RKO (cell line): Measurements from ENCODE around the gene PTGIR.

ENCODE experiments used
- DNase-seq: peaks from one replicate; pipeline ENCODE4 v3.0.0-alpha.2; 2016; ENCODE audit warnings: low spot score

The PTGIR gene, protein sequence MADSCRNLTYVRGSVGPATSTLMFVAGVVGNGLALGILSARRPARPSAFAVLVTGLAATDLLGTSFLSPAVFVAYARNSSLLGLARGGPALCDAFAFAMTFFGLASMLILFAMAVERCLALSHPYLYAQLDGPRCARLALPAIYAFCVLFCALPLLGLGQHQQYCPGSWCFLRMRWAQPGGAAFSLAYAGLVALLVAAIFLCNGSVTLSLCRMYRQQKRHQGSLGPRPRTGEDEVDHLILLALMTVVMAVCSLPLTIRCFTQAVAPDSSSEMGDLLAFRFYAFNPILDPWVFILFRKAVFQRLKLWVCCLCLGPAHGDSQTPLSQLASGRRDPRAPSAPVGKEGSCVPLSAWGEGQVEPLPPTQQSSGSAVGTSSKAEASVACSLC

DNA sequence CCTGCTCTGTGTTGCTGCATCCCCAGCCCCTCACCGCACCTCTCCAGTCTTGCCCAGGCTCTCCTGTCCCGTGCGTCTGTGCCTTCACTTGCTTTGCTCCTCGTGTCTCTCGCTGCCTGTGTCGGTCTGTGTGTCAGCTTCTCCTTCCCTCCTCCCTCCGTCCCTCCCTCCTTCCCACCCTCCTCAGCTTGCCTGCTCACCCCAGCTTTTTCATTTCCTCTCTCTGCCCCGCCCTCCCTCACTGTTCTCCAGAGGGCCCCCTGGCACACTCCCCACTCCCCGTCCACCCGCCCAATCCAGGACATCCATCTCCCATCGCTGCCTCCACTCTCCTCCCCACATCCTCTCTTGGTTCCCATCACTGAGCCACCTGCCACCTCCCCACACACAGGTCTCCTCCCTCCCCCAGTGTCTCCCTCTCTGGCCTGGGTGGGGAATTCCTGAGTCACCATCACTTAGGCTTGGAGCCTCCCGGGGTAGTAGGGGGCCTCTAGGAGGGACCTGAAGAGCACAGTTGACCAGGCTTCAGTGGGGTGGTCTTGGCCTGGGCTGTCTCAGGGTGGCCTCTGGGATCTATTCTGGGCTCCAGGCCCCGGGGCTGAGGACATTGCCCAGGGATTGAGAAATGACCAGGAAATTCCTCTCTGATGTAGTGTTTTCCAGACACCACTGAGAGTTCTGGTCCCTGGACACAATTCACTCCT, at the start of gene PTGIR:
PTGIR (minus strand) TSS at position 132 of the 704 bp plus-strand sequence. CDS start 864 bp downstream, outside the sequence.
- DNase-seq = no peak

DNA sequence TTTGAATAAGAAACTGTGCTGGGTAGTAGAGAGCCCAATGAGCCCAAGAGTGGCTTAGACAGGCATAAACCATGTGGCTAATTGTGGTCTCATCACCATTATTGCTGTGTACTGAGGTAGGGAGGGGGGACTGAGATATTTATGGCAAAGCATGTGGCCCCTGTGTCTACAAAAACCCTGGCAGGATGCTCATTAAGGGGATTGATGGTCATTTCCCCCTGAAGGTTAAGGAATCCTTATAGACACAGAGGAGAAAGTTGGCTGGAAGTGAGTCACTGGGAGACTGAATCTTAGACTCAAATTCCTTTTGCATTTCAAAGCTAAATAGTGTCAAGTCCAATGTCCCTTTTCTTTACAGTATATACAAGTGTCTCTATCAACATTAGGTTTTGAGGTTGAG, 45.9 kb upstream of the PTGIR start:
- DNase-seq = peak; percentile 28

DNA sequence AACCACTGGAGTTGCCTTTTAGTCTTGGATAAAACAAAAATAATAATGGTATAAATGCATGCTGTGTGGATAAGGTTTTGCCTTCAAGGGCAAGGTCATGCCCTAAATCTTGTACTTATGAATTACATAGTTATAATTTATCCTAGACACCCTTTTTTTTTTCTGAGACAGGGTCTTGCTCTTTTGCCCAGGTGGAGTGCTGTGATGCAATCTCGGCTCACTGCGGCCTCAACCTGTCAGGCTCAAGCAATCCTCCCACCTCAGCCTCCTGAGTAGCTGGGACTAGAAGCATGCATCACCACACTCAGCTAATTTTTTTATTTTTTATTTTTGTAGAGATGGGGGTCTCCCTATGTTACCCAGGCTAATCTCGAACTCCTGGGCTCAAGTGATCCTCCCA, 43.8 kb upstream of the PTGIR start:
- no peak for DNase-seq

DNA sequence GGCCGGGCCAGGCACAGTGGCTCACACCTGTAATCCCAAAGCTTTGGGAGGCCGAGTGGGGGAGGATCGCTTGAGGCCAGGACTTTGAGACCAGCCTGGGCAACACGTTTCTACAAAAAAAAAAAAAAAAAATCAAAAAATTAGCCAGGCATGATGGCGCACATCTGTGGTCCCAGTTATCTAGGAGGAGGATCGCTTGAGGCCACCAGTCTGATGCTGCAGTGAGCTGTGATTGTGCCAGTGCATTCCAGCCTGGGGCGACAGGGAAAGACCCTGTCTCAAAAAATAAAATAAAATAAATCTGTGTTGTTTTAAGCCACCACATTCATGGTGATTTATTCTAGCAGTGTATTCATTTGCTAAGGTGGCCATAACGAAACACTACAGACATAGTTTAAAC, 40.2 kb upstream of the PTGIR start:
- DNase-seq = no peak

DNA sequence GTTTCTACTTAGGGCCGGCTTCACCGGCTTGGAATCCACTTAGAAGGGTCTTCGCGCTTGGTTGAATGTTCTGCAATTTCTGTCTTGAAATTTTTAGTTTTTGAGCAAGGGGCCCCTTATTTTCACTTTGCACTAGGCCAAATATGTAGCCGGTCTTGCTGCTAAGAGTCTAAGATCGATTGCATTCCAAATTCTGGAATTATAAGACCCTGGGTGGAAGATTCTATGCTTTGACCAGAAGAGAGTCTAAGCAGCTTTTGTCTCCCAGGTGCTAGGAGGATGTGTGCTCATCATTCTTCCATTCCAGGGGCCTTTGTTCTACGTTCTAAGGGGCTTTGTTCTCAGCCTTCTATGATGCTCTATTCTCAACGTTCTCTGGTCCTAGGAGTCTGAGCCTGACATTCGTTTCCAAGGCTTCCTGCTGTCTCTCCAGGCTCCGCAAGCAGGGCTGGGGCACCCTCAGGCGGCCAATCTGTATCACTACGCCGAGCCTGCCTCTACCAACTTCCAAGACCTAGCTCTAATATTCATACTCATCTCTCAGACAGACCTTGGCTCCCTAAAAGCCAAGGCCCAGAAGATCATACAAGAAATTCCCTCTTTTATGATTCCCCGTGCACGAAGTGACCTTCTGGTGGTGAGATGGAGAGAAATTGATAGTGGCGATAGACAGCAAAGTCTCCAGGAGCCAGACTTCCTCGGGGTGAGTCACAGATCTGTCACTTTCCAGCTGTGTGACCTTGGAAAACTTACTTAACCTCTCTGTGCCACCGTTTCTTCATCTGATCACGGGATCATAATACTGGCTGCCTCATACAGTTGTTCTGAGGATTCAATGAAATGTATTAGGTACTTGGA, 37.1 kb upstream of the PTGIR start:
- peak; percentile 93 for DNase-seq

DNA sequence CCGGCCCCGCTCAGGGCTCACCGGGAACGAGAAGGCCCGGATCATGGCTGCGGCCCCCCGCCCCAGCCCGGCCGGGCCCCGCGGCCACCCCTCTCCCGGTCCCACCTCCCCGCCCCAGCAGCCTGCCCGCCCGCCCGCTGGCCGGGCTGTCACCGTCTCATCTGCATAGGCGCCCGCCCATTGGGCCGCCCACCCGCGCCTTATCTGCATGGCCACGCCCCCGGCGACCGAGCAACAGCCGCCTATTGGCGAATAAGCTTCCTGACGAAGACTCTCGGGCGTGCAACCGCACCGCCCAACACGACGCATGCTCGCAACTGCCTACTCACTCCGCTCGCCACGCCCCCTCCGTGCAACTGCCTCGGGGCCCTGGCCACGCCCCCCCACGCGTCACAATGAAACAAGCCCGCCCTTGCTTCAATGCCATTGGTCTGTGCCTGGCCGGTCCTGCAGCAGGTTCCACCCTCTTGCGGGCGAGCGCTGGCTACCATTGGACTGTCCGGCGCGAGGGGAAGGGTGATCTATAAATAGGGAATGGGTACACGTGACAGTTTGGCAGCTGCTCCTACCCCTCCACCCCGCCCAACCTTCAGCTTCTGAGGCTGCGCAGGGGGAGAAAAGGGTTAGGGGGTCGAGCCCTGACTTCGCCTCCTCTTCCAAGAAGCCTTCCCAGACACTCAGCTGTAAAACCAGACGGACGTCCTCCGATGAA, 36.3 kb upstream of the PTGIR start, which contains the start of gene DACT3:
DACT3 (minus strand) TSS at position 163 of the 712 bp plus-strand sequence; CDS start at position 45, 118 bp downstream.
- peak; percentile 100 for DNase-seq

DNA sequence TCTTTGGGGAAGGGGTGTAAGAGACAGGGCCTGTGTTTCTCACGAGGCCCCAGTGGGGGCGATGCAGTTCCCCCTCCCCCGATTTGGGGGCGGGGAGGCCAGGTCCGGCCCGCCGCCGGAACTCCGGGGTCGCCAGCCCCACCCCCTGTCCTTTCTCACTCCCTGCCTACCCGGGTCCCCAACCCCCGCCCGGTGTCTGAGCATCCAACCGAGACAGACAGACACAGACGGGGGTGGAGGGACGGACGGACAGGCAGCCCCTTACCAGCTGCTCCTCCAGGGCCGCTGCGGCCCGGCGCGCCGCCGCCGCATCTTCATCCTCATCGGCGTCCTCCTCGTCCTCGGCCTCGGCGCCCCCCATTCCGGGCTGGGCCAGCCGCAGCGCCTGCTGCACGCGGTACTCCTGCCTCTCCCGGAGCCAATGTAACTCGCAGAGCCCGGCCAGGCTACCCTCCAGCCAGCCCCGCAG, 35.7 kb upstream of the PTGIR start:
- peak; percentile 21 for DNase-seq

DNA sequence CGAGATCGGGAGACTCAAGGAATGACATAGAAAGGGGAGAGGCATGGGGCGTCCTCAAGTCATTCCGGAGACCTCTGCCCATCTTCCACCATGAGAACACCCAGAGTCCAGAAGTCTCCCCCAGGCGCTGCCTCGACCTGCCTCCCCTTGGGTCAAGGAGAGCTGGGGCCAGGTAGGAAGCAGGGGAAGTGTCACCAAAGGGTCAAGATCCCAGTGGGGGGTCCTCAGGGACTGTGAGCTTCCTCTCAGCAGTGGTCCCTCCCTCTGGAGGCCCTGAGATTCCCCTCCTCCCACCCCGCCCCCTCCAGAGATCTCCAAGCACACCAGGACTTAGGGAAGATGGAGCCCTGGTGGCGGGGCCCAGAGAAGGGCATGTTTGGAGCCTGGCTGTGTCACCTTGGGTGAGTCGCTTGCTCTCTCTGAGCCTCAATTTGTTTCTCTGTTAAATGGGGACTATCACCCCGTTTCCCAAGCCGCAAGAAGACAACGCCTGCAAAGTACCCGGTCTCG, 35.2 kb upstream of the PTGIR start:
- DNase-seq = peak; percentile 35

DNA sequence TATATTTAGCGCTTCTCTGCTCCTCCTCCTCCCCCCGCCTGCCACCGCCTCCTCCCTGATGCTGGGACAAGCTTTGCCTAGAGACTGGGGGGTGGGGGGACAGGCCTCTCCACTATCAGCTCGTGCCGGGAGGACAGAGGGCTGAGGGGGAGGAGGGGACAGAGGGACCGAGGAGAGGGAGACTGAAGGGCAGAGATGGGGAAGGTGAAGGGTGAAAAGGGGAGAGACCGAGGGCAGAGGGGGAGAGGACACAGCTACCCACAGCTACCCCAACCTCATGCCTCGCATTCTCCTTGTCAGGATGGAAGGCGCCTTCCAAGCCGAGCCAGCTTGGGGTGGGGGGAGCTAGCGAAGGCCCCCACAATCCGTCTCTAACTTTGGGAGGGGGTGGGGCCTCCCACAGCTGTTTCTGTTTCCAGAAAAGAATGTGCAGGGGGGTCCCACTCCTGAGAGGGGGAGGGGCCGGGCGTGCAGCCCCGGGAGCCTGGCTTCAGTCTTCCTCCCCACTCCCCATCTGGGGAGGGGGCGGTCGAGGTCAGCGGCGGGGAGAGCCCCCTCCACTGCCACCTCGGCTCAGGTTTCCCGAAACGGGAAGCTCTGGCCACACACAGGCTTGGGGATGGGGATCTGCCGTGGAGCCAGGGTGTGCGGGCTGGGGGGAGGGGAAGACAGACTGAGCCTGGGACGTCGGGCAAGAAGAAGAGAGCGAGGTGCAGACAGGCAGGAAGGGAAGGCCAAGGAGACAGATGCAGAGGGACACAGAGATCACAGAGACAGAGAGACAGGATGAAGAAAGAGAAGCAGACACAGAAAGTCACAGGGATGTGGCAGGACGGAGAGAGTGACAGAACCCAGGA, 34.5 kb upstream of the PTGIR start:
- DNase-seq = no peak

DNA sequence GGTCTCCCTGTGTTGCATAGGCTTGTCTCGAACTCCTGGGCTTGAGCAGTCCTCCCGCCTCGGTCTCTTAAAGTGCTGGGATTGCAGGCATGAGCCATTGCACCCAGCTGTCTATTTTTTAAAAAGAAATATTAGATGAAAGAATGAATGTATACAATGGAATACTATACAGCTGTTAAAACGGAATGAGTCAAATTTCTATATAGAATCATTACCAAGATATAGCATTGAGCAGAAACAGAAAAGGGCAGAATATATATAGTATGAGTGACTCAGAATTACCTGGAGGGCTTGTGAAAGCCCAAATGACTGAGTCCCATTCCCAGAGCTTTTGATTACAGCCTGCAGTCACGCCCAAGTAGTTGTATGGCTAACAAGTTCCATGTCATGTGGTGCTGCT, 31.7 kb upstream of the PTGIR start:
- no peak for DNase-seq

DNA sequence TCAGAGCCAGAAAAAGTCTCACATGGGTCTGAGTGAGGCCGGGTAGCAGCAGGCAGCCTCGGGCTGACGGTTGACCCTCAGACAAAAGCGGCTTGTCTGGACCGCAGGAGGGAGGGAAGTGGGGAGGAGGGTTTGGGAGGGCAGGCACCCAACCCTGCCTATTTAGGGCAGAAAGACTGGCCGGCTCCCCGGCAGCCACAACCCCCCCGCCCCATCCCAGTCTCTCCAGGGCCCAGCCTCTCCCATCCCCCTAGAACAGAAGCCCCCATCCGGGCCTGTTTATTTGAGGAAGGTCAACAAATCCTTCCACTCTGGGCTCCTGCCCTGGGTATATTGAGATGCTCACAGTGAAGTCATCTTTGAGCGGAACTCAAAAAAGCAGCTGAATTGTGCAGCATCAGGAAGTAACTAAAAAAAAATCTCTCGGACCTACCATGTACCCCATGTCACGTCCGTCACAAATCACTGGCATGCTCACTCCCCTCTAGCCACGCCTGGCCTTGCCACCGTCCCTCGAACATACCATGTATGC, 29.8 kb upstream of the PTGIR start:
- DNase-seq = no peak

DNA sequence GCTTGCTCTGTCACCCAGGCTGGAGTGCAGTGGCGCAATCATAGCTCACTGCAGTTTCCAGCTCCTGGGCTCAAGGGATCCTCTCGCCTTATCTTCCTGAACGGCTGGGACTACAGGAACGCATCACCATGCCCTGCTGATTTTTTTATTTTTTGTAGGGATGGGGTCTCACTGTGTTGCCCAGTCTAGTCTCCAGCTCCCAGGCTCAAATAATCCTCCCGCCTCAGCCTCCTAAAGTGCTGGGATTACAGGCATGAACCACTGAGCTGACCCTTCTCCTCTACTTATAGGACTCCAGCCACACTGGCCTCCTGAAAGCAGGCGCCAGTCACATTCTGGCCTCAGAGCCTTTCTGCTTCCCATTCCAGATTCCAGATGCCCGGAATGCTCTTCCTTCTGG, 25.6 kb upstream of the PTGIR start:
- DNase-seq = no peak

DNA sequence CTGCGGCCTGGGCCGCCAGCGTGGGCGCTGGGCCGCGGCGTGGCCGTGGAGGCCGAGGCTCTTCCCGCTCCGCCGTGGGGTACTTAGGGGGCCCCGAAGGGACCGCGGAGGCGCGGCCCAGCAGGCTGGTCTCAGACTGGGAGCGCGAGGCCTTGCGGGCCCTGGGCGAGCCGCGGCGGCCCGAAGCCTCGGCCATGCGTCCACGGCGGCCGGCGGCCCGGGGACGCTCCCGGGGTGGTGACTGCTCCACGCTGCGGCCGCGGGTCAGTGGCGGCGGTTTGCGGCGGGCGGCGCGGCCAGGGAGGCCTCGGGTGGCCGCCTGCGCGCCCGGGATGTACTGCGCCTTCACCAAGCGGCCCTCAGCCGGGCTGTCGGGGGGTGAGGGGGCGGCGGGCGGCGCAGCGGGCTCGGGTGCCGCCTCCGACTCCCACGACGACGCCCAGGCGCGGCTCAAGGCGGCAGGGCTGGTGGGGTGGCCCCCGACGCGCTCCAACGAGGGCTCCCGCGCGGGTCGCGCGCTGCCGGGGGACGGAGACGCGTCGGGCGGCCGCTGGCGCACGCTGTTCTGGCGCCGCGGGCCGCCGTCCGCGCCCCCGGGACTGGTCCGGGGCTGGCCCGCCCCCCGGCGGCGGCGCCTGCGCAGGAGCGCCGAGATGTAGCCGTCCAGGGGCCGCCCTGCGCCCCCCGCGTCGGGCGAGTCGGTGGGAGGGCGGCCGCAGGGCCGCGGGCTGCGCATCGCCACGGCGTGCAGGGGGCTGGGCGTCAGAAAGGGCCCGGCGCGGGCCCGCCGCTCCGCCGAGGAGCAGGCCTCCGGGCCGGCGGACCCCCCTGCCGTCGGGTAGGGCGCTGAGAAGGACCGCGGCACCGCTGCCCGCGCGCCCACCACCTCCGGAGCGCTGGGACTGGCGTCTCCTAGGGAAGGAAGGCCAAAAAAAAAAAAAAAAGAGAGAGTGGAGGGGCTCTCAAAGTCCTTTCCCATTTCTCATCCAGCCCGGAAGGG, 24.4 kb upstream of the PTGIR start:
- DNase-seq = no peak

DNA sequence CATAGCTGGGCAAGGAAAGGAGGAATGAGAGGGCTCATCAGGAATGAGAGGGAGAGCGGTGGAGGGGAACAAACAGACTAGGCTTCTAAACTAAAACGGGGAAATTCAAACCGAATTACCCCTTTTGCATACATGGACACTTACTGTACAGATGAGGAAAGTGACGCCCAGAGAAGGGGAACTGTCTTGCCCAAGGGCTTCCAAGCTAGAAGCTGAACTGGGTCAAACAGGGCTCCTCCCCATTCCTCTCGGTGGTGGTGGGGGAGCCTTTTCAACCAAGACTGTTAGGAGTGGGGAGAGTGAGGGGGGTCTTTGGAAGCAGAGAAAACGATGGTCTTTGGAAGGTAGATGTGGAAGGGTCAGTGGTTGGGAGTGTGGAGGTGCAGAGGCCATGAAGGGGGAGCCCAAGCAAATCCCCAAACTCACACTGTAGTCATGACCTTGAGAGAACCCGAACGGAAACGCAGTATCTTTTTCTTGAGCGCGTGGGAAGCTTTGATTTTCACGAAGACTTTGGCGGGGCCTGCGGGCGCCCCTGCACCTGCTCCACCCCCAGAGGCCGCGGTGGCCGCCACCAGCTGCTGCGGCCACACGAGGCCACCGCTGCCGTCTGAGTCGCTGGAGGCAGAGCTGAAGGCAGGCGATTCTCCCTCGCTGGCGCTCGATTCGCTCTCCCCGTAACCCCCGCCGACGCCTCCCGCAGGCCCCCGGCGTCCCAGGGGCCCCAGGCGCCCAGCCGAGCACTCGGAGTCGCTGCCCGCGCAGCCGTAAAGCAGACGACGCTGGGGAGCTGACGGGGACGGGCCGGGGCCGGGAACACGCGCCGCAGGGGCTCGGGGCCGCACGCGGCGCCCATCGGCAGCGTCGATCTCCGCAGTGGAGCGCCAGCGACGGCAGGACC, 23.4 kb upstream of the PTGIR start:
- no peak for DNase-seq

DNA sequence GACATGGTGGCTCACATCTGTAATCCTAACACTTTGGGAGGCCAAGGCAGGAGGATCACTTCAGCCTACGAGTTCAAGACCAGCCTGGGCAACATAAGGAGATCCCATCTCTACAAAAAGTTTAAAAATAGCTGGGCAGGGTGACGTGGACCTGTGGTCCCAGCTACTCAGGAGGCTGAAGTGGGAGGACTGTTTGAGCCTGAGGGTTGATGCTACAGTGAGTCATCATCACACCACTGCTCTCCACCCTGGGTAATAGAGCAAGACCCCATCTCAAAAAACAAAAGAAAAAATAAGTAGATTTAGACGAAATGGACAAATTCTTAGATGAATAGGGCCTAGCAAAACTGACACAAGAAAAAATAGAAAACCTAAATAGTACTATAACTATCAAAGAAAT, 21.5 kb upstream of the PTGIR start:
- DNase-seq = no peak

DNA sequence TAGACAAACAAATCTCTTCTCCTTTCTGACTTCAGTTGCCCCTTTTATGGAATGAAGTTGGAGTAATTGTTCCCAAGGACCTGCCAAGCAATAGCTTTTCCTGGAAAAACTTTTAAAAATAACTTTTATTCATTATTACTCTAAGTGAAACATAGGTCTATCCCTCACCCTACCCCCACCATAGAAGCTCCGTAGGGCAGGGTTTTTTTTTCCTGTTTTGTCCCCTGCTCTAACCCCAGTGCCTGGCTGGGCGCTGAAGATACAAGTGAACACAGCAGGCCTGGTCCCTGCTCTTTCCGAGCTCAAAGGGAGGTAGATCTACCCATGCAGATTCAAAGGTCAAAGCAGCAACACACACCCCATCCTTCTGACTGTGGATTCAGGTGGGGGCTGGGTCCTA, 19.8 kb upstream of the PTGIR start:
- DNase-seq = no peak

DNA sequence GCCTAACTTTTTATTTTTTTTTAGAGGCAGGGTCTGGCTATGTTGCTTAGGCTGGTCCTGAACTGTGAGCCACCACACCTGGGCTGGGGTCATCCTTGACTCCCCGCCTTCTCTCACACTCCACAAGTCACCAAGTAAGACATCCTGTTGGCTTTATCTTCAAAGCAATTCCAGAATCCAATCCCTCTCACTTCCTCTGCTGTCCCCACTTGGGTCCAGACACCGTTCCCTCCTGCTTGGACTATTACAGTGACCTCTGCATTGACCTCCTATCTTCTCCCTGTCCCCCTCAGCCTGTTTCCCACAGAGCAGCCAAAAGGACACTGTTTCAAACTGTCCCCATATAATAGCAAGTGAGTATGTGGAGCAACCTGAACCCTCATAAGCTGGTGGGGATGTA, 15.8 kb upstream of the PTGIR start:
- DNase-seq = no peak
